ENCODE measurements around the gene CD101.
"Not testable (repeated sequence)": the region's sequence is repeated elsewhere in the genome, so short reads cannot be mapped to it uniquely, and the experiment has no call there.

CD101 gene

GRCh38 chr1:117001254-117001927, at the start of gene CD101:
Gene CD101 (plus strand): TSS chr1:117001760. CDS start chr1:117001818, 58 bp downstream.
- no peak for DNase-seq (ENCODE audit: low read depth)

- DNase-seq (ENCODE audit: low read depth): no peak
Observed at GRCh38 chr1:116952738-116953275, 48.8 kb upstream of the CD101 start.

GRCh38 chr1:116954440-116954839, 47.1 kb upstream of the CD101 start:
- no peak for DNase-seq (ENCODE audit: low read depth)

- DNase-seq (ENCODE audit: low read depth): no peak
Observed at GRCh38 chr1:116956378-116956777, 45.2 kb upstream of the CD101 start.

- no peak for DNase-seq (ENCODE audit: low read depth)
Observed at GRCh38 chr1:116957646-116958045, 43.9 kb upstream of the CD101 start.

- no peak for DNase-seq (ENCODE audit: low read depth)
Observed at GRCh38 chr1:116958110-116958509, 43.5 kb upstream of the CD101 start.

GRCh38 chr1:116958977-116959376, 42.6 kb upstream of the CD101 start:
- DNase-seq (ENCODE audit: low read depth): no peak

GRCh38 chr1:116961606-116962005, 40.0 kb upstream of the CD101 start:
- DNase-seq (ENCODE audit: low read depth): no peak

- no peak for DNase-seq (ENCODE audit: low read depth)
Observed at GRCh38 chr1:116962987-116963639, 38.4 kb upstream of the CD101 start.

- DNase-seq (ENCODE audit: low read depth): peak; percentile 54
Observed at GRCh38 chr1:116966791-116967190, 34.8 kb upstream of the CD101 start.

- no peak for DNase-seq (ENCODE audit: low read depth)
Observed at GRCh38 chr1:116968724-116969123, 32.8 kb upstream of the CD101 start.

GRCh38 chr1:116971258-116971860, 30.2 kb upstream of the CD101 start:
- no peak for DNase-seq (ENCODE audit: low read depth)

- no peak for DNase-seq (ENCODE audit: low read depth)
Observed at GRCh38 chr1:116971965-116972673, 29.4 kb upstream of the CD101 start.

GRCh38 chr1:116972674-116973030, 28.9 kb upstream of the CD101 start:
- DNase-seq (ENCODE audit: low read depth): no peak

GRCh38 chr1:116980309-116980708, 21.3 kb upstream of the CD101 start:
- DNase-seq (ENCODE audit: low read depth): not testable (repeated sequence)

GRCh38 chr1:116981521-116982037, 20.0 kb upstream of the CD101 start:
- DNase-seq (ENCODE audit: low read depth): no peak

GRCh38 chr1:116982319-116983004, 19.1 kb upstream of the CD101 start:
- DNase-seq (ENCODE audit: low read depth): no peak

GRCh38 chr1:116983112-116983511, 18.4 kb upstream of the CD101 start:
- no peak for DNase-seq (ENCODE audit: low read depth)

GRCh38 chr1:116983678-116984077, 17.9 kb upstream of the CD101 start:
- DNase-seq (ENCODE audit: low read depth): no peak

GRCh38 chr1:116984406-116985160, 17.0 kb upstream of the CD101 start:
- no peak for DNase-seq (ENCODE audit: low read depth)

All from GM04504 (cell line).